ENCODE measurements around the gene TLE4. TPM values are rescaled to one million over a fixed set of nuclear protein-coding genes. Genes with fewer than 3 reads are reported as not detected.
"Not testable (repeated sequence)": the region's sequence is repeated elsewhere in the genome, so short reads cannot be mapped to it uniquely, and the experiment has no call there.

Gene TLE4
- total RNA-seq, 1 donor from 2014 or later, result 58.0 TPM

- Histone ChIP-seq H3K4me1 (no peaks in the 10 kb centered on the region), H3K4me3 (no peak overlapping the region), H3K27ac (no peak overlapping the region), H3K36me3 (no peaks in the 10 kb centered on the region), H3K27me3 (no peaks in the 10 kb centered on the region), H3K9me3 (no peaks in the 10 kb centered on the region)
- no peak for DNase-seq (ENCODE audit: low spot score in 2 of 2)
- no peak for TF ChIP-seq CTCF (IDR thresholded peaks at IDR 0.05)
- intact Hi-C loops (cut with DNase I), result no loop called here
These were observed 33.9 kb upstream of the TLE4 start for GRCh38 chr9:79537838-79538237.

GRCh38 chr9:79542735-79543620 is 28.8 kb upstream of the TLE4 start:
- no peak for TF ChIP-seq CTCF (IDR thresholded peaks at IDR 0.05)
- Histone ChIP-seq H3K4me3 (no peak overlapping the region), H3K9me3 (no peaks in the 10 kb centered on the region), H3K27ac (no peak overlapping the region), H3K36me3 (no peaks in the 10 kb centered on the region), H3K4me1 (no peaks in the 10 kb centered on the region), H3K27me3 (no peaks in the 10 kb centered on the region)
- intact Hi-C loops (cut with DNase I), result no loop called here
- no peak for DNase-seq (ENCODE audit: low spot score in 2 of 2)

- H3K27ac ChIP-seq; H3K9me3 ChIP-seq; H3K4me3 ChIP-seq; H3K4me1 ChIP-seq; intact Hi-C loops (cut with DNase I); H3K36me3 ChIP-seq; H3K27me3 ChIP-seq; DNase-seq (ENCODE audit: low spot score in 2 of 2): not testable (repeated sequence)
These were observed 27.4 kb upstream of the TLE4 start for GRCh38 chr9:79544375-79544774.

- TF ChIP-seq CTCF (IDR thresholded peaks at IDR 0.05), result no peak
- no peaks in the 10 kb centered on the region for H3K4me1 ChIP-seq
- H3K27me3 ChIP-seq, result no peaks in the 10 kb centered on the region
- H3K27ac ChIP-seq, result no peak overlapping the region
- intact Hi-C loops (cut with DNase I), result no loop called here
- DNase-seq (ENCODE audit: low spot score in 2 of 2), result no peak
- H3K4me3 ChIP-seq, result no peak overlapping the region
- H3K36me3 ChIP-seq, result no peaks in the 10 kb centered on the region
- peaks cover 0 to 4% of the 10 kb centered on the region in 2 donors for H3K9me3 ChIP-seq
These were observed 20.2 kb upstream of the TLE4 start for GRCh38 chr9:79551586-79551985.

GRCh38 chr9:79551994-79552393 is 19.8 kb upstream of the TLE4 start:
- intact Hi-C loops (cut with DNase I), result no loop called here
- H3K36me3 ChIP-seq, result no peaks in the 10 kb centered on the region
- H3K4me1 ChIP-seq, result no peaks in the 10 kb centered on the region
- H3K4me3 ChIP-seq, result no peak overlapping the region
- H3K27me3 ChIP-seq, result no peaks in the 10 kb centered on the region
- no peak for DNase-seq (ENCODE audit: low spot score in 2 of 2)
- TF ChIP-seq CTCF (IDR thresholded peaks at IDR 0.05), result no peak
- H3K27ac ChIP-seq, result no peak overlapping the region
- H3K9me3 ChIP-seq, result peaks cover 0 to 4% of the 10 kb centered on the region in 2 donors

- no peaks in the 10 kb centered on the region for H3K36me3 ChIP-seq
- H3K27ac ChIP-seq, result no peak overlapping the region
- intact Hi-C loops (cut with DNase I), result no loop called here
- H3K4me3 ChIP-seq, result no peak overlapping the region
- H3K4me1 ChIP-seq, result no peaks in the 10 kb centered on the region
- no peak for TF ChIP-seq CTCF (IDR thresholded peaks at IDR 0.05)
- no peaks in the 10 kb centered on the region for H3K27me3 ChIP-seq
- DNase-seq (ENCODE audit: low spot score in 2 of 2), result no peak
- H3K9me3 ChIP-seq, result peaks cover 0 to 2% of the 10 kb centered on the region in 2 donors
These were observed 16.2 kb upstream of the TLE4 start for GRCh38 chr9:79555474-79556089.

Measured in ascending aorta (tissue), 2 donors.